Measurements from ENCODE around the gene GRAMD1B.
A peak's percentile ranks its signal among the peaks of the same experiment; 100 is the strongest.
"Not testable (repeated sequence)": the region's sequence is repeated elsewhere in the genome, so short reads cannot be mapped to it uniquely, and the experiment has no call there.

The GRAMD1B gene

GRCh38 chr11:123448823-123449222 lies 18.8 kb downstream of the GRAMD1B start:
- no peak for DNase-seq

- no peak for DNase-seq
These were observed 19.4 kb downstream of the GRAMD1B start for GRCh38 chr11:123449436-123449835.

- no peak for DNase-seq
These were observed 20.6 kb downstream of the GRAMD1B start for GRCh38 chr11:123450623-123451022.

GRCh38 chr11:123451183-123451781 lies 21.2 kb downstream of the GRAMD1B start:
- DNase-seq = no peak

- DNase-seq = no peak
These were observed 22.7 kb downstream of the GRAMD1B start for GRCh38 chr11:123452794-123453193.

- DNase-seq = no peak
These were observed 24.1 kb downstream of the GRAMD1B start for GRCh38 chr11:123454060-123454651.

- no peak for DNase-seq
These were observed 24.7 kb downstream of the GRAMD1B start for GRCh38 chr11:123454796-123455195.

GRCh38 chr11:123456448-123456847 lies 26.4 kb downstream of the GRAMD1B start:
- not testable (repeated sequence) for DNase-seq

- DNase-seq = no peak
These were observed 27.2 kb downstream of the GRAMD1B start for GRCh38 chr11:123457187-123457770.

- no peak for DNase-seq
These were observed 28.4 kb downstream of the GRAMD1B start for GRCh38 chr11:123458501-123458900.

- no peak for DNase-seq
These were observed 30.1 kb downstream of the GRAMD1B start for GRCh38 chr11:123460012-123460700.

- no peak for DNase-seq
These were observed 31.1 kb downstream of the GRAMD1B start for GRCh38 chr11:123461164-123461563.

- DNase-seq = not testable (repeated sequence)
These were observed 35.6 kb downstream of the GRAMD1B start for GRCh38 chr11:123465667-123466066.

- not testable (repeated sequence) for DNase-seq
These were observed 36.1 kb downstream of the GRAMD1B start for GRCh38 chr11:123466172-123466571.

GRCh38 chr11:123469089-123469488 lies 39.0 kb downstream of the GRAMD1B start:
- DNase-seq = no peak

GRCh38 chr11:123469586-123469985 lies 39.5 kb downstream of the GRAMD1B start:
- no peak for DNase-seq

GRCh38 chr11:123470842-123471241 lies 40.8 kb downstream of the GRAMD1B start:
- no peak for DNase-seq

- DNase-seq = no peak
These were observed 42.3 kb downstream of the GRAMD1B start for GRCh38 chr11:123472236-123472935.

- DNase-seq = peak; percentile 57
These were observed 44.0 kb downstream of the GRAMD1B start for GRCh38 chr11:123473941-123474677.

- no peak for DNase-seq
These were observed 44.9 kb downstream of the GRAMD1B start for GRCh38 chr11:123474994-123475393.

- DNase-seq = peak; percentile 15
These were observed 45.4 kb downstream of the GRAMD1B start for GRCh38 chr11:123475469-123475868.

GRCh38 chr11:123477205-123477907 lies 47.3 kb downstream of the GRAMD1B start:
- no peak for DNase-seq
